GM10266 (cell line): ENCODE measurements around the gene PIP4K2C.

Experiments
- DNase-seq: peaks from one replicate; pipeline ENCODE4 v3.0.0; 2012; ENCODE audit errors: extremely low spot score
- CTCF ChIP-seq: IDR thresholded peaks from 2 replicates; pipeline ENCODE4 v1.5.1; 2012; ENCODE audit warnings: mild to moderate bottlenecking, low read depth; ENCODE audit not compliant: control insufficient read depth, insufficient read depth; ENCODE audit errors: missing control alignments

Gene PIP4K2C

GRCh38 chr12:57626921-57627445 is 36.0 kb downstream of the PIP4K2C start:
- TF ChIP-seq CTCF = no peak
- DNase-seq = no peak

- TF ChIP-seq CTCF = peak; percentile 37
- DNase-seq = no peak
Observed at GRCh38 chr12:57627501-57628279, 36.7 kb downstream of the PIP4K2C start.

GRCh38 chr12:57628280-57629191 is 37.5 kb downstream of the PIP4K2C start:
- no peak for TF ChIP-seq CTCF
- no peak for DNase-seq

GRCh38 chr12:57629897-57630471 is 39.0 kb downstream of the PIP4K2C start:
- no peak for DNase-seq
- TF ChIP-seq CTCF = no peak

- TF ChIP-seq CTCF = no peak
- peak; percentile 21 for DNase-seq
Observed at GRCh38 chr12:57630891-57631433, 40.0 kb downstream of the PIP4K2C start.

GRCh38 chr12:57631566-57632072 is 40.6 kb downstream of the PIP4K2C start:
- DNase-seq = no peak
- no peak for TF ChIP-seq CTCF
